H1 (cell line): Measurements from ENCODE around the gene SEMA3D. TPM values are rescaled to one million over a fixed set of nuclear protein-coding genes. Genes with fewer than 3 reads are reported as not detected.

Experiments used
- CTCF ChIA-PET: fragments of 300-600 bp; sonication (Branson Sonifier 250); formaldehyde crosslinking; loops from one replicate; lab custom pipeline; 2021; ENCODE audit not compliant: partially characterized antibody; lab: Charles Lee
- POLR2A ChIA-PET: fragments of 300-600 bp; sonication (Branson Sonifier 250); formaldehyde crosslinking; loops from one replicate; lab custom pipeline; 2021; ENCODE audit warnings: inconsistent platforms; ENCODE audit not compliant: partially characterized antibody; lab: Charles Lee
- DNase-seq, 2 experiments: peaks; one replicate each; pipeline versions ENCODE4 v3.0.0 to v3.0.0-alpha.2; 2010 to 2022; ENCODE audit warnings: low spot score in 2 of 2, low read depth in 1 of 2, mixed read lengths in 1 of 2
- FAIRE-seq: peaks from 2 replicates; lab custom pipeline; 2011; peaks lifted over from hg19 to GRCh38; lab: Jason Lieb, UNC
- H2AFZ ChIP-seq: 2 replicates; pipeline ENCODE4 v1.8.1; 2012; ENCODE audit warnings: low read length, inconsistent platforms
- H2AK5ac ChIP-seq: 2 replicates; pipeline ENCODE4 v1.6.1; 2013; ENCODE audit warnings: low read depth, low read length
- H2BK120ac ChIP-seq: replicated peaks from 2 replicates; pipeline ENCODE3; 2013; ENCODE audit warnings: low read depth, low read length, inconsistent platforms
- H2BK12ac ChIP-seq: 2 replicates; pipeline ENCODE4 v1.6.1; 2013; ENCODE audit warnings: low read depth, low read length
- H2BK15ac ChIP-seq: 2 replicates; pipeline ENCODE4 v1.6.1; 2013; ENCODE audit warnings: low read length
- H2BK20ac ChIP-seq: 2 replicates; pipeline ENCODE4 v1.6.1; 2013; ENCODE audit warnings: low read length
- H2BK5ac ChIP-seq: 2 replicates; pipeline ENCODE4 v1.6.1; 2013; ENCODE audit warnings: low read depth, low read length
- H3K14ac ChIP-seq: 2 replicates; pipeline ENCODE4 v1.6.1; 2013; ENCODE audit warnings: inconsistent platforms; ENCODE audit not compliant: insufficient read length
- H3K18ac ChIP-seq: 2 replicates; pipeline ENCODE4 v1.6.1; 2013; ENCODE audit warnings: low read length; ENCODE audit errors: extremely low read depth
- H3K23ac ChIP-seq: 2 replicates; pipeline ENCODE4 v1.6.1; 2013; ENCODE audit warnings: inconsistent platforms; ENCODE audit not compliant: insufficient read length
- H3K23me2 ChIP-seq: 2 replicates; pipeline ENCODE4 v1.6.1; 2013; ENCODE audit warnings: low read depth, low read length
- H3K27ac ChIP-seq: 2 replicates; pipeline ENCODE4 v1.6.1; 2011; ENCODE audit warnings: low read depth, low read length, inconsistent platforms
- H3K27me3 ChIP-seq, 4 experiments: replicated peaks in 1 of 4; 1 replicate in 1 of 4; 2 replicates in 3 of 4; pipeline versions ENCODE4 v1.6.1 to v1.8.1; 2011 to 2013; ENCODE audit warnings: low read length in 3 of 4, mild to moderate bottlenecking in 3 of 4, inconsistent platforms in 2 of 4, mixed read lengths in 2 of 4, moderate library complexity in 1 of 4; ENCODE audit not compliant: control insufficient read depth in 3 of 4, insufficient read depth in 3 of 4; ENCODE audit errors: extremely low read depth in 1 of 4
- H3K36me3 ChIP-seq, 4 experiments: 2 replicates each; pipeline versions ENCODE4 v1.6.1 to v1.8.1; 2011 to 2013; ENCODE audit warnings: mild to moderate bottlenecking in 4 of 4, low read length in 3 of 4, moderate library complexity in 2 of 4, control low read depth in 1 of 4, inconsistent platforms in 1 of 4; ENCODE audit not compliant: insufficient read depth in 4 of 4, control insufficient read depth in 2 of 4
- H3K4ac ChIP-seq: replicated peaks from 2 replicates; pipeline ENCODE3; 2013; ENCODE audit warnings: low read length, low read depth, mixed read lengths, inconsistent platforms; ENCODE audit not compliant: insufficient read length
- H3K4me1 ChIP-seq, 4 experiments: replicated peaks in 1 of 4; 1 replicate in 1 of 4; 2 replicates in 3 of 4; pipeline versions ENCODE4 v1.6.1 to v1.8.1; 2011 to 2013; ENCODE audit warnings: low read length in 3 of 4, inconsistent platforms in 2 of 4, mixed read lengths in 1 of 4; ENCODE audit not compliant: insufficient read depth in 4 of 4, control insufficient read depth in 3 of 4
- H3K4me2 ChIP-seq, 2 experiments: 2 replicates each; pipeline versions ENCODE4 v1.6.1 to v1.8.1; 2011 to 2013; ENCODE audit warnings: low read depth in 2 of 2, low read length in 2 of 2, control low read depth in 1 of 2, inconsistent platforms in 1 of 2, mild to moderate bottlenecking in 1 of 2; ENCODE audit not compliant: insufficient read depth in 1 of 2
- H3K4me3 ChIP-seq, 4 experiments: fragments of 200-600, 300-600 bp in 1 of 4; sonication (generic), shearing (Covaris generic), sonication (Bioruptor Twin) in 1 of 4; 2 replicates each; pipeline versions ENCODE4 v1.5.1 to v1.8.1; 2011 to 2016; ENCODE audit warnings: low read length in 4 of 4, low read depth in 3 of 4, control low read depth in 2 of 4, inconsistent platforms in 2 of 4, mild to moderate bottlenecking in 2 of 4, mixed read lengths in 1 of 4, moderate library complexity in 1 of 4; ENCODE audit not compliant: insufficient read depth in 2 of 4; ENCODE audit errors: extremely low read depth in 1 of 4
- H3K56ac ChIP-seq: replicated peaks from 2 replicates; pipeline ENCODE3; 2013; ENCODE audit warnings: low read depth, mild to moderate bottlenecking, mixed read lengths, low read length, inconsistent platforms; ENCODE audit not compliant: insufficient read length
- H3K79me1 ChIP-seq: 2 replicates; pipeline ENCODE4 v1.6.1; 2013; ENCODE audit warnings: low read depth, low read length, control low read depth
- H3K79me2 ChIP-seq, 2 experiments: 2 replicates each; pipeline versions ENCODE4 v1.6.1 to v1.8.1; 2012 to 2013; ENCODE audit warnings: low read length in 2 of 2, mild to moderate bottlenecking in 2 of 2, inconsistent platforms in 1 of 2; ENCODE audit not compliant: insufficient read depth in 2 of 2, control insufficient read depth in 1 of 2
- H3K9ac ChIP-seq, 4 experiments: replicated peaks in 1 of 4; 1 replicate in 1 of 4; 2 replicates in 3 of 4; pipeline versions ENCODE4 v1.6.1 to v1.8.1; 2011 to 2013; ENCODE audit warnings: low read depth in 3 of 4, low read length in 3 of 4, control low read depth in 2 of 4, mild to moderate bottlenecking in 2 of 4, moderate library complexity in 2 of 4, inconsistent platforms in 1 of 4; ENCODE audit errors: extremely low read depth in 1 of 4
- H3K9me3 ChIP-seq, 2 experiments: 2 replicates each; pipeline versions ENCODE4 v1.6.1 to v1.8.1; 2012 to 2013; ENCODE audit warnings: mild to moderate bottlenecking in 2 of 2, moderate library complexity in 2 of 2, control low read depth in 1 of 2, inconsistent platforms in 1 of 2, low read depth in 1 of 2, low read length in 1 of 2, mixed read lengths in 1 of 2; ENCODE audit not compliant: insufficient read depth in 2 of 2
- H4K20me1 ChIP-seq, 2 experiments: replicated peaks in 1 of 2; 2 replicates each; pipeline versions ENCODE3 to v1.8.1; 2011 to 2013; ENCODE audit warnings: inconsistent platforms in 2 of 2, low read length in 2 of 2, mild to moderate bottlenecking in 1 of 2; ENCODE audit not compliant: insufficient read depth in 2 of 2, control insufficient read depth in 1 of 2
- H4K5ac ChIP-seq: 2 replicates; pipeline ENCODE4 v1.6.1; 2013; ENCODE audit warnings: low read length, low read depth, mixed read lengths, inconsistent platforms; ENCODE audit not compliant: insufficient read length
- H4K8ac ChIP-seq: 2 replicates; pipeline ENCODE4 v1.8.0; 2013; ENCODE audit warnings: mild to moderate bottlenecking, moderate library complexity, low read length, inconsistent platforms; ENCODE audit not compliant: insufficient read depth; ENCODE audit errors: extremely low read depth
- H4K91ac ChIP-seq: replicated peaks from 2 replicates; pipeline ENCODE3; 2013; ENCODE audit warnings: low read length, mixed read lengths, inconsistent platforms; ENCODE audit not compliant: insufficient read length
- RFX5 ChIP-seq: IDR thresholded peaks from 2 replicates; pipeline ENCODE4 v1.6.1; 2011; ENCODE audit warnings: low read depth, low read length, improper control_type of control experiment, borderline replicate concordance
- polyA plus RNA-seq, 7 experiments: library from polyadenylated mRNA; depleted of rRNA in 3 of 7; stranded (reverse) in 5 of 7; unstranded in 2 of 7; fragments of >200 nt in 5 of 7; fragments of 200-250 nt in 2 of 7; gene quantifications; 1 replicate in 5 of 7; 2 replicates in 1 of 7; 4 replicates in 1 of 7; pipeline versions ENCODE4 v1.2.1 to v1.2.3, GENCODE V29; 2011 to 2013; ENCODE audit warnings: missing spikeins in 2 of 7, mixed read lengths in 2 of 7
- total RNA-seq: library from RNA; stranded (reverse); fragmentation: NEBNext Ultra II Directional; extraction: Animal tissue kit (Norgen Biotek cat#: 25700); gene quantifications from 2 replicates; pipeline ENCODE4 v1.2.1, GENCODE V29; 2021

Gene SEMA3D
- total and polyA plus RNA-seq, 2 of the 8 experiments (the other 6 are each of a cell fraction or from before 2014, with no cell fraction given), result 1.6 to 3.5 TPM

DNA sequence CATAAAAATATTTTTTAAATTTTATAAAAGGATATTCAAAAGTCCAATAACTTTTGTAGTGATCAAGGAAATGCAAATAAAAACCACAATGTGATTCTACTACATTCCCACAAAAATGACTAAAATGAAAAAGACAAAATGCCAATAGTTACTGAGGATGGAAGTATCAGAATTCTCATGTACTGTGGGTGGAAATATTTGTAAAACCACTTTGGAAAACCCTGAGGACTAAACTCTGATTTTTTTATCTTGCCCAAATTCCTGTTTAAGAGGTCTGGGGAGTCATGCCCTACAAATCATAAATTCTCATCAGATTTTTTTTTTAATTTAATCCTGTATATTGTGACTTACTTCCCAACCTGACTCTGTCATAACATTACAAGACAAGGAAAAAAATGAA lies 9.8 kb upstream of the SEMA3D start:
- Histone ChIP-seq H3K23ac (no peak overlapping the region), H2BK15ac (no peak overlapping the region), H2AFZ (no peak overlapping the region), H3K18ac (no peak overlapping the region), H3K4me1 (peaks cover 0 to 3% (median 0%) of the 10 kb centered on the region in 4 experiments; a peak in 1 of 7 replicates), H3K9ac (no peak overlapping the region), H4K5ac (no peak overlapping the region), H3K4me3 (no peak overlapping the region), H3K4me2 (no peak overlapping the region), H3K4ac (no peak overlapping the region), H3K56ac (no peak overlapping the region), H3K27ac (no peak overlapping the region), H2BK120ac (no peak overlapping the region), H3K79me1 (no peaks in the 10 kb centered on the region), H3K23me2 (no peaks in the 10 kb centered on the region), H4K91ac (no peak overlapping the region), H3K79me2 (no peaks in the 10 kb centered on the region), H3K9me3 (peaks cover 7 to 8% of the 10 kb centered on the region in 2 experiments), H3K14ac (no peak overlapping the region), H2AK5ac (no peak overlapping the region), H3K27me3 (no peaks in the 10 kb centered on the region), H4K20me1 (no peaks in the 10 kb centered on the region), H2BK5ac (no peak overlapping the region), H4K8ac (no peak overlapping the region), H3K36me3 (peaks cover 0 to 2% (median 0%) of the 10 kb centered on the region in 4 experiments; a peak in 1 of 8 replicates), H2BK20ac (no peak overlapping the region), H2BK12ac (no peak overlapping the region)
- FAIRE-seq (no peak), DNase-seq (no peak)
- CTCF ChIA-PET, result no interaction called here
- POLR2A ChIA-PET, result no interaction called here
- TF ChIP-seq RFX5, result no peak
